TTC549 (cell line): ENCODE data around the gene AKR1C2.
"Not testable (repeated sequence)": the region's sequence is repeated elsewhere in the genome, so short reads cannot be mapped to it uniquely, and the experiment has no call there.

Experiments used
- FAIRE-seq: peaks from 2 replicates; lab custom pipeline; 2012; peaks lifted over from hg19 to GRCh38; lab: Jason Lieb, UNC

AKR1C2 gene

GRCh38 chr10:5003127-5004029 is at the start of gene AKR1C2:
Gene AKR1C2, minus strand, starts transcription at chr10:5003857. Its CDS starts 22 bp downstream, at chr10:5003835.
- not testable (repeated sequence) for FAIRE-seq

- FAIRE-seq = not testable (repeated sequence)
Observed at GRCh38 chr10:5052951-5053500, 49.4 kb upstream of the AKR1C2 start.

GRCh38 chr10:5047912-5048628 is 44.4 kb upstream of the AKR1C2 start:
- FAIRE-seq = no peak

GRCh38 chr10:5047055-5047454 is 43.4 kb upstream of the AKR1C2 start:
- FAIRE-seq = not testable (repeated sequence)

- no peak for FAIRE-seq
Observed at GRCh38 chr10:5046410-5046809, 42.8 kb upstream of the AKR1C2 start.

- no peak for FAIRE-seq
Observed at GRCh38 chr10:5045095-5045494, 41.4 kb upstream of the AKR1C2 start.

- no peak for FAIRE-seq
Observed at GRCh38 chr10:5043716-5044115, 40.1 kb upstream of the AKR1C2 start.

GRCh38 chr10:5042922-5043321 is 39.3 kb upstream of the AKR1C2 start:
- FAIRE-seq = no peak

GRCh38 chr10:5041471-5042023 is 37.9 kb upstream of the AKR1C2 start:
- no peak for FAIRE-seq

- no peak for FAIRE-seq
Observed at GRCh38 chr10:5040781-5041470, 37.3 kb upstream of the AKR1C2 start.

- no peak for FAIRE-seq
Observed at GRCh38 chr10:5040010-5040673, 36.5 kb upstream of the AKR1C2 start.

GRCh38 chr10:5038733-5039132 is 35.1 kb upstream of the AKR1C2 start:
- no peak for FAIRE-seq

- FAIRE-seq = no peak
Observed at GRCh38 chr10:5038101-5038500, 34.4 kb upstream of the AKR1C2 start.

- FAIRE-seq = no peak
Observed at GRCh38 chr10:5036511-5036910, 32.9 kb upstream of the AKR1C2 start.

- no peak for FAIRE-seq
Observed at GRCh38 chr10:5035356-5035755, 31.7 kb upstream of the AKR1C2 start.

- no peak for FAIRE-seq
Observed at GRCh38 chr10:5034588-5034987, 30.9 kb upstream of the AKR1C2 start.

- FAIRE-seq = no peak
Observed at GRCh38 chr10:5033061-5033778, 29.6 kb upstream of the AKR1C2 start.

- FAIRE-seq = not testable (repeated sequence)
Observed at GRCh38 chr10:5032444-5032843, 28.8 kb upstream of the AKR1C2 start.

GRCh38 chr10:5031588-5031987 is 27.9 kb upstream of the AKR1C2 start:
- not testable (repeated sequence) for FAIRE-seq

GRCh38 chr10:5030989-5031388 is 27.3 kb upstream of the AKR1C2 start:
- no peak for FAIRE-seq

- not testable (repeated sequence) for FAIRE-seq
Observed at GRCh38 chr10:5025461-5025881, 21.8 kb upstream of the AKR1C2 start.
